ENCODE data around the gene SPAG6. TPM values are rescaled to one million over a fixed set of nuclear protein-coding genes. Genes with fewer than 3 reads are reported as not detected.

Gene SPAG6
- total RNA-seq, 6 experiments from 2014 or later = not detected

- Mint-ChIP-seq H3K4me1 (ENCODE audit: low read depth) (no peaks in the 10 kb centered on the region), H3K36me3 (ENCODE audit: low read depth) (no peaks in the 10 kb centered on the region), H3K27ac (no peak overlapping the region), H3K27me3 (ENCODE audit: insufficient read depth) (no peaks in the 10 kb centered on the region; the same call in none of the 2 replicates), H3K4me3 (no peak overlapping the region), H3K9me3 (no peaks in the 10 kb centered on the region)
- TF ChIP-seq, protein P1, sequence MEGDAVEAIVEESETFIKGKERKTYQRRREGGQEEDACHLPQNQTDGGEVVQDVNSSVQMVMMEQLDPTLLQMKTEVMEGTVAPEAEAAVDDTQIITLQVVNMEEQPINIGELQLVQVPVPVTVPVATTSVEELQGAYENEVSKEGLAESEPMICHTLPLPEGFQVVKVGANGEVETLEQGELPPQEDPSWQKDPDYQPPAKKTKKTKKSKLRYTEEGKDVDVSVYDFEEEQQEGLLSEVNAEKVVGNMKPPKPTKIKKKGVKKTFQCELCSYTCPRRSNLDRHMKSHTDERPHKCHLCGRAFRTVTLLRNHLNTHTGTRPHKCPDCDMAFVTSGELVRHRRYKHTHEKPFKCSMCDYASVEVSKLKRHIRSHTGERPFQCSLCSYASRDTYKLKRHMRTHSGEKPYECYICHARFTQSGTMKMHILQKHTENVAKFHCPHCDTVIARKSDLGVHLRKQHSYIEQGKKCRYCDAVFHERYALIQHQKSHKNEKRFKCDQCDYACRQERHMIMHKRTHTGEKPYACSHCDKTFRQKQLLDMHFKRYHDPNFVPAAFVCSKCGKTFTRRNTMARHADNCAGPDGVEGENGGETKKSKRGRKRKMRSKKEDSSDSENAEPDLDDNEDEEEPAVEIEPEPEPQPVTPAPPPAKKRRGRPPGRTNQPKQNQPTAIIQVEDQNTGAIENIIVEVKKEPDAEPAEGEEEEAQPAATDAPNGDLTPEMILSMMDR (IDR thresholded peaks at IDR 0.05) = no peak
- DNase-seq = no peak
These were observed 18.0 kb downstream of the SPAG6 start for GRCh38 chr10:22363305-22363704.

DNA sequence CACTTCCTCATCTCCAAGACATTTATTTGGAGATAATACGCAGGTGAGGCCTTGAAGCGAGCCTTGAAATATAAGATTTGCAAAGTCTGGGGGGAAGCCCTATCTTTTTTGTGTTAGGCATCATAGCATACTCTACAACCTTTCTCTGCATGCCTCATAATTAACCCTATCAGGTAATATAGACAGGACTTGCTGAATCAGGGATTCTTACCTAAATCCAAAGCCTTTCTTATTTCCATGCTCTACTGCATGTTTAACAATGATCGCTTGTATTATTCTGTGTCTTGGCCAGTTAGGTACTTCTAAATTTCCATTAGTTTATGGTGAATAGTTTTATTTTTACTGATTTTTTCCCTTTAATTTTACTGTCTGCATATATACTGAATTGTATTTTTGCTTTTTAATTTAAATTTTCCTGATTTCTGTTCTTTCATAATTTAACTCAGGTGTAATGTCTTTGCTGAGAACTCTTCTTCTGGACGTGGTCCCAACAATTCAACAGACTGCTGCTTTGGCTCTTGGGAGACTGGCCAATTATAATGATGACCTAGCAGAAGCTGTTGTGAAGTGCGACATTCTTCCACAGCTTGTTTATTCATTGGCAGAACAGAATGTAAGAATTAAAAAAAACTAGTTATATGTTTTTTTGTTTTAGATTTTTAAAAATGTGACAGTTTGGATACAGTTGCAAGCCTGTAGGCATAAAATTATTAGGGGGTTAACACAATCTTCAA is 19.3 kb downstream of the SPAG6 start:
- TF ChIP-seq, protein P1 (IDR thresholded peaks at IDR 0.05) = no peak
- no peaks in the 10 kb centered on the region for H3K36me3 Mint-ChIP-seq (ENCODE audit: low read depth)
- DNase-seq = no peak
- no peaks in the 10 kb centered on the region; the same call in none of the 2 replicates for H3K27me3 Mint-ChIP-seq (ENCODE audit: insufficient read depth)
- H3K4me3 Mint-ChIP-seq = no peak overlapping the region
- H3K27ac Mint-ChIP-seq = no peak overlapping the region
- H3K4me1 Mint-ChIP-seq (ENCODE audit: low read depth) = no peaks in the 10 kb centered on the region
- no peaks in the 10 kb centered on the region for H3K9me3 Mint-ChIP-seq

DNA sequence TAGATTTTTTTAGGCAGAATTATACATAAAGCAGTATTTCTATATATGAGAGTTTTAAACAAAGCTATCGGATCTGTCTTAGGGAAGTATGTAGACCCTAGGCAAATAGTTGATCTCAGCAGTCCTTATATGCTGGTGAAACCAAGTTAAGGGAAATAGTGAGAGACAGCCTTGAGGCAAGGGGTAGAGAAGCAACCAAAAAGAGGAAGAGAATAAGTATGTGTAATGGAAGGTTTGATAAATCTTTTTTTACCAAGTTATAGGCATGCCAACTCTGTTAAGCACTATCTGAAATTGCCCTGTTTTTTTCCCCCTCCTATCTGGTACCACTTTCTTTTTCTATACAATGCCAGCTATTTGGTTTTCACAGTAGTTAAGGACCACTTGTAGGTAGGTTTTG is 19.9 kb downstream of the SPAG6 start:
- Mint-ChIP-seq H3K27ac (no peak overlapping the region), H3K4me1 (ENCODE audit: low read depth) (no peaks in the 10 kb centered on the region), H3K27me3 (ENCODE audit: insufficient read depth) (no peaks in the 10 kb centered on the region; the same call in none of the 2 replicates), H3K9me3 (no peaks in the 10 kb centered on the region), H3K4me3 (no peak overlapping the region), H3K36me3 (ENCODE audit: low read depth) (no peaks in the 10 kb centered on the region)
- TF ChIP-seq, protein P1 (IDR thresholded peaks at IDR 0.05) = no peak
- no peak for DNase-seq

DNA sequence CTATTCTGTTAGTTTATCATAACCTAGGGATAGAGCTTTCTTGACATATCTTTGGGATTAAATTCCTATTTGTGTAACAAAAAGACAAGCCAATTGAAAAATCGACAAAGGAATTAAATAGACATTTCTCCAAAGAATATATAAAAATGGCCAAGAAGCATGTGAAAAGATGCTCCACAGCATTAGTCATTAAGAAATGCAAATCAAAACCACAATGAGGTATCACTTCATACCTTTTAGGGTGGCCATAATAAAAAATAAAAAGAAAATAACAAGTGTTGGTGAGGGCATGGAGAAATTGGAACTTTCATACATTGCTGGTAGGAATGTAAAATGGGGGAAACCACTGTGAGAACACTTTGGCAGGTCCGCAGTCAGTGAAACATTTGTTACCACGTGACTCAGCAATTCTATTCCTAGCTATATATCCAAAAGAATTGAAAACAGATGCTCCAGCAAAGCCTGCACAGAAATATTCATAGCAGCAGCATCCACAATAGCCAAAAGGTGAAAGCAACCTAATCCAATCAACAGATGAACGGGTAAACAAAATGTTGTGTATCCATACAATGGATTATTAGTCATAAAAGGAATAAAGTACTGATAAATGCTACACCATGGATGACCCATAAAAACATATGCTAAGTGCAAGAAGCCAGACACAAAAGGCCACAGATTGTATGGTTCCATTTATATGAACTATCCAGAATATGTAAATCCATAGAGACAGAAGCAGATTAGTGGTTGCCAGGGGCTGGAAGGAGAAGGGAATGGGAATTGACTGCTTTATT is 20.5 kb downstream of the SPAG6 start:
- Mint-ChIP-seq H3K36me3 (ENCODE audit: low read depth) (no peaks in the 10 kb centered on the region), H3K4me1 (ENCODE audit: low read depth) (no peaks in the 10 kb centered on the region), H3K9me3 (no peaks in the 10 kb centered on the region), H3K27ac (no peak overlapping the region), H3K4me3 (no peak overlapping the region), H3K27me3 (ENCODE audit: insufficient read depth) (no peaks in the 10 kb centered on the region; the same call in none of the 2 replicates)
- TF ChIP-seq, protein P1 (IDR thresholded peaks at IDR 0.05) = no peak
- DNase-seq = no peak

GRCh38 chr10:22366435-22366703 is 21.1 kb downstream of the SPAG6 start:
- no peaks in the 10 kb centered on the region for H3K4me1 Mint-ChIP-seq (ENCODE audit: low read depth)

More at GRCh38 chr10:22366435-22366703, 21.1 kb downstream of the SPAG6 start:
- no peaks in the 10 kb centered on the region; the same call in none of the 2 replicates for H3K27me3 Mint-ChIP-seq (ENCODE audit: insufficient read depth)
- no peaks in the 10 kb centered on the region for H3K9me3 Mint-ChIP-seq
- no peaks in the 10 kb centered on the region for H3K36me3 Mint-ChIP-seq (ENCODE audit: low read depth)
- no peak overlapping the region for H3K4me3 Mint-ChIP-seq
- H3K27ac Mint-ChIP-seq = no peak overlapping the region
- DNase-seq = no peak
- TF ChIP-seq, protein P1 (IDR thresholded peaks at IDR 0.05) = no peak

All from HFFc6 (cell line).